BJ (cell line): ENCODE results near the gene TRAPPC2B. TPM values are rescaled to one million over a fixed set of nuclear protein-coding genes. Genes with fewer than 3 reads are reported as not detected.
"Not testable (repeated sequence)": the region's sequence is repeated elsewhere in the genome, so short reads cannot be mapped to it uniquely, and the experiment has no call there.

ENCODE experiments used
- CTCF ChIA-PET: fragments of 350-600 bp; formaldehyde crosslinking; extraction: SDS; loops from one replicate; lab custom pipeline; 2021; ENCODE audit warnings: antibody characterized with exemption, inconsistent platforms; lab: Yijun Ruan, JAX
- POLR2A ChIA-PET: fragments of 300-600 bp; sonication (Branson Sonifier 250); formaldehyde crosslinking; extraction: SDS; loops from one replicate; lab custom pipeline; 2021; ENCODE audit warnings: antibody characterized with exemption; lab: Charles Lee
- DNase-seq: peaks from one replicate; pipeline ENCODE4 v3.0.0-alpha.2; 2011; ENCODE audit warnings: low read depth
- H3K27me3 ChIP-seq: 2 replicates; pipeline ENCODE4 v1.6.0; 2011; ENCODE audit warnings: low read length; ENCODE audit not compliant: control insufficient read depth, insufficient read depth
- H3K36me3 ChIP-seq: 2 replicates; pipeline ENCODE4 v1.5.1; 2011; ENCODE audit warnings: low read length; ENCODE audit not compliant: control insufficient read depth, insufficient read depth
- H3K4me3 ChIP-seq: 2 replicates; pipeline ENCODE4 v1.5.1; 2011; ENCODE audit warnings: low read depth, mild to moderate bottlenecking, control low read depth, low read length
- CTCF ChIP-seq: IDR thresholded peaks from 2 replicates; pipeline ENCODE4 v1.5.1; 2011; ENCODE audit warnings: low read depth, mild to moderate bottlenecking, control low read depth, inconsistent platforms, low read length, moderate library complexity; ENCODE audit not compliant: insufficient read depth
- polyA plus RNA-seq: library from polyadenylated mRNA; depleted of rRNA; stranded (reverse); fragments of >200 nt; gene quantifications from 2 replicates; pipeline ENCODE4 v1.2.3, GENCODE V29; 2011

Gene TRAPPC2B
- polyA plus RNA-seq, 1 experiment: 11.0 TPM

- peaks cover 4% of the 10 kb centered on the region; the same call in 1 of the 2 replicates for H3K36me3 ChIP-seq
- CTCF ChIA-PET: interaction anchor here (0.6 to 2.0 kb wide), 2 partner anchors 19 to 149 kb away, joined by 3 to 5 read pairs; no protein-coding TSS in a partner anchor
- TF ChIP-seq CTCF: no peak
- POLR2A ChIA-PET: interaction anchor here (0.6 kb wide), 1 partner anchor 129 kb away, joined by 5 read pairs; no protein-coding TSS in a partner anchor
- no peak for DNase-seq
- no peak overlapping the region for H3K4me3 ChIP-seq
- H3K27me3 ChIP-seq: no peaks in the 10 kb centered on the region
These were observed 3.4 kb downstream of the TRAPPC2B start for GRCh38 chr19:57366776-57367175.

GRCh38 chr19:57374179-57374578 lies 10.8 kb downstream of the TRAPPC2B start:
- CTCF ChIA-PET: no interaction called here
- no peak for TF ChIP-seq CTCF
- Histone ChIP-seq H3K4me3 (no peak overlapping the region), H3K27me3 (no peaks in the 10 kb centered on the region), H3K36me3 (peaks cover 21% of the 10 kb centered on the region)
- POLR2A ChIA-PET: no interaction called here
- no peak for DNase-seq

GRCh38 chr19:57374647-57375046 lies 11.3 kb downstream of the TRAPPC2B start:
- DNase-seq, POLR2A ChIA-PET, H3K4me3 ChIP-seq, H3K27me3 ChIP-seq, CTCF ChIA-PET: not testable (repeated sequence)
- peaks cover 21% of the 10 kb centered on the region for H3K36me3 ChIP-seq

GRCh38 chr19:57376151-57376550 lies 12.8 kb downstream of the TRAPPC2B start:
- no peaks in the 10 kb centered on the region for H3K27me3 ChIP-seq
- no peak for TF ChIP-seq CTCF
- peaks cover 21% of the 10 kb centered on the region for H3K36me3 ChIP-seq
- no peak overlapping the region for H3K4me3 ChIP-seq
- POLR2A ChIA-PET: no interaction called here
- DNase-seq: no peak
- CTCF ChIA-PET: no interaction called here

- peaks cover 18% of the 10 kb centered on the region for H3K36me3 ChIP-seq
- DNase-seq: no peak
- ChIA-PET CTCF (no interaction called here), POLR2A (no interaction called here)
- H3K27me3 ChIP-seq: no peaks in the 10 kb centered on the region
- H3K4me3 ChIP-seq: no peak overlapping the region
- no peak for TF ChIP-seq CTCF
These were observed 14.3 kb downstream of the TRAPPC2B start for GRCh38 chr19:57377498-57378146.

GRCh38 chr19:57380923-57381322 lies 17.6 kb downstream of the TRAPPC2B start:
- H3K27me3 ChIP-seq: no peaks in the 10 kb centered on the region

More at GRCh38 chr19:57380923-57381322, 17.6 kb downstream of the TRAPPC2B start:
- no peak for DNase-seq
- H3K4me3 ChIP-seq: no peak overlapping the region
- no peak for TF ChIP-seq CTCF
- ChIA-PET POLR2A (no interaction called here), CTCF (no interaction called here)
- H3K36me3 ChIP-seq: peaks cover 9% of the 10 kb centered on the region
